Neuronal stem cell (in vitro differentiated cells): ENCODE data around the gene GRM8.

ENCODE experiments used
- DNase-seq: peaks from one replicate; pipeline ENCODE4 v3.0.0-alpha.2; 2013; ENCODE audit warnings: low spot score
- H2AFZ ChIP-seq: one replicate; pipeline ENCODE4 v1.6.1; 2013; ENCODE audit warnings: mild to moderate bottlenecking, low read length, inconsistent platforms
- H2AK5ac ChIP-seq: 2 replicates; pipeline ENCODE4 v1.6.1; 2013; ENCODE audit warnings: low read depth, mild to moderate bottlenecking, inconsistent platforms, low read length, moderate library complexity, mixed read lengths
- H2BK120ac ChIP-seq: 2 replicates; pipeline ENCODE4 v1.6.1; 2013; ENCODE audit warnings: low read depth, mild to moderate bottlenecking, inconsistent platforms, low read length, moderate library complexity, mixed read lengths
- H2BK12ac ChIP-seq: one replicate; pipeline ENCODE4 v1.6.1; 2013; ENCODE audit warnings: low read length, inconsistent platforms
- H2BK15ac ChIP-seq: 2 replicates; pipeline ENCODE4 v1.6.1; 2013; ENCODE audit warnings: mild to moderate bottlenecking, low read length, inconsistent platforms, mixed read lengths
- H2BK5ac ChIP-seq: one replicate; pipeline ENCODE4 v1.6.1; 2013; ENCODE audit warnings: inconsistent platforms, mild to moderate bottlenecking, low read length, moderate library complexity
- H3K14ac ChIP-seq: one replicate; pipeline ENCODE4 v1.6.1; 2013; ENCODE audit warnings: low read length, inconsistent platforms
- H3K18ac ChIP-seq: 2 replicates; pipeline ENCODE4 v1.6.1; 2013; ENCODE audit warnings: low read length, inconsistent platforms
- H3K23ac ChIP-seq: 2 replicates; pipeline ENCODE4 v1.6.1; 2013; ENCODE audit warnings: low read depth, mild to moderate bottlenecking, mixed read lengths, low read length, inconsistent platforms; ENCODE audit not compliant: poor library complexity
- H3K27ac ChIP-seq: replicated peaks from 3 replicates; pipeline ENCODE4 v1.5.1; 2013; ENCODE audit warnings: low read length, inconsistent platforms
- H3K27me3 ChIP-seq, 3 experiments: 2 replicates each; pipeline ENCODE4 v1.6.1; 2013; ENCODE audit warnings: low read length in 3 of 3, mild to moderate bottlenecking in 2 of 3, inconsistent platforms in 1 of 3, low read depth in 1 of 3, mixed read lengths in 1 of 3, moderate library complexity in 1 of 3; ENCODE audit not compliant: control insufficient read depth in 3 of 3, insufficient read depth in 3 of 3
- H3K36me3 ChIP-seq, 2 donors: replicated peaks in 1 of 2; 2 replicates each; pipeline ENCODE4 v1.6.1; 2013; ENCODE audit warnings: low read length in 2 of 2; ENCODE audit not compliant: control insufficient read depth in 2 of 2, insufficient read depth in 2 of 2
- H3K4ac ChIP-seq: 2 replicates; pipeline ENCODE4 v1.6.1; 2013; ENCODE audit warnings: inconsistent platforms, mild to moderate bottlenecking, low read length, moderate library complexity
- H3K4me1 ChIP-seq, 2 donors: 1 replicate in 1 of 2; 2 replicates in 1 of 2; pipeline ENCODE4 v1.6.1; 2013; ENCODE audit warnings: low read length in 2 of 2, low read depth in 1 of 2; ENCODE audit not compliant: control insufficient read depth in 2 of 2, insufficient read depth in 1 of 2
- H3K4me2 ChIP-seq: one replicate; pipeline ENCODE4 v1.6.1; 2013; ENCODE audit warnings: mild to moderate bottlenecking, low read length, inconsistent platforms; ENCODE audit not compliant: insufficient read depth, poor library complexity, severe bottlenecking
- H3K4me3 ChIP-seq, 2 donors: 2 replicates each; pipeline ENCODE4 v1.5.1; 2013; ENCODE audit warnings: low read length in 2 of 2, mild to moderate bottlenecking in 2 of 2, inconsistent platforms in 1 of 2, moderate library complexity in 1 of 2
- H3K79me1 ChIP-seq: one replicate; pipeline ENCODE4 v1.6.1; 2013; ENCODE audit warnings: low read depth, mild to moderate bottlenecking, inconsistent platforms, low read length, moderate library complexity
- H3K9ac ChIP-seq: one replicate; pipeline ENCODE4 v1.6.1; 2013; ENCODE audit warnings: mild to moderate bottlenecking, low read depth, low read length, inconsistent platforms; ENCODE audit not compliant: poor library complexity
- H3K9me3 ChIP-seq, 2 donors: replicated peaks in 1 of 2; 2 replicates each; pipeline versions ENCODE3 to v1.6.1; 2013; ENCODE audit warnings: low read length in 2 of 2, mild to moderate bottlenecking in 2 of 2, inconsistent platforms in 1 of 2, low read depth in 1 of 2, mixed read lengths in 1 of 2, moderate library complexity in 1 of 2; ENCODE audit not compliant: control insufficient read depth in 2 of 2, insufficient read depth in 1 of 2
- H4K8ac ChIP-seq: one replicate; pipeline ENCODE4 v1.6.1; 2013; ENCODE audit warnings: low read depth, mild to moderate bottlenecking, inconsistent platforms, low read length, moderate library complexity
- H4K91ac ChIP-seq: one replicate; pipeline ENCODE4 v1.6.1; 2013; ENCODE audit warnings: low read length, low read depth, mild to moderate bottlenecking, inconsistent platforms; ENCODE audit not compliant: poor library complexity
- WGBS, 2 donors: extraction: QIAGEN DNeasy Blood & Tissue Kit; methylation state at CpG; one replicate each; pipeline ENCODE4 v1.1.7; 2013; ENCODE audit warnings: missing lambda C conversion rate in 2 of 2, mixed read lengths in 1 of 2; ENCODE audit not compliant: insufficient read length in 2 of 2, insufficient replicate concordance in 1 of 2; ENCODE audit errors: extremely low coverage in 2 of 2; 5-methylcytosine and 5-hydroxymethylcytosine counted together

GRM8 gene

DNA sequence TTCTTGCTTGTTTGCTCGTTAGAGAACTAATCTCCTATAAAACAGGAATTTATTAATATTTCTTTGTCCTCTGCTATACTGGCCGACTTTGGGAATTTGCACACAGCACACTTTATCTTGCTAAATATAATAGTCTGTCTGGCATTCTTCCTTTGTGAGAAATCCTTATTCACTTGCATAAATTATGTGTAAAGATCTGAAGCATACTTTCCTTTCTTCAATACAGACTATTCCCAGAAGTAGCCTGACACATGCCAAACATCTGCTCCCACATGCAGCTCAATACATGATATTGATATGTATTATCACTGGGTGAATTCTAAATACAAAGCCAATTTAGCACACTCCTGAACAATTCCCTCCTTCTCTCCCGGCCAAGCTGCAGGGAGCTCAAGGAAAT lies 273.9 kb downstream of the GRM8 start:
- Histone ChIP-seq H4K91ac (no peak overlapping the region), H3K4me2 (no peak overlapping the region), H3K4me1 (no peaks in the 10 kb centered on the region), H2BK12ac (no peak overlapping the region), H3K23ac (no peak overlapping the region), H3K14ac (no peak overlapping the region), H2BK5ac (no peak overlapping the region), H3K79me1 (no peaks in the 10 kb centered on the region), H2BK15ac (no peak overlapping the region), H2AFZ (no peak overlapping the region), H3K9me3 (no peaks in the 10 kb centered on the region), H4K8ac (no peak overlapping the region), H3K36me3 (no peaks in the 10 kb centered on the region), H2AK5ac (no peak overlapping the region), H3K18ac (no peak overlapping the region), H3K9ac (no peak overlapping the region), H3K4me3 (no peak overlapping the region), H3K27ac (no peak overlapping the region), H2BK120ac (no peak overlapping the region), H3K4ac (no peak overlapping the region), H3K27me3 (no peaks in the 10 kb centered on the region)
- WGBS, 2 donors: no CpG with 5 or more reads among the region's 3 CpGs
- DNase-seq: no peak

DNA sequence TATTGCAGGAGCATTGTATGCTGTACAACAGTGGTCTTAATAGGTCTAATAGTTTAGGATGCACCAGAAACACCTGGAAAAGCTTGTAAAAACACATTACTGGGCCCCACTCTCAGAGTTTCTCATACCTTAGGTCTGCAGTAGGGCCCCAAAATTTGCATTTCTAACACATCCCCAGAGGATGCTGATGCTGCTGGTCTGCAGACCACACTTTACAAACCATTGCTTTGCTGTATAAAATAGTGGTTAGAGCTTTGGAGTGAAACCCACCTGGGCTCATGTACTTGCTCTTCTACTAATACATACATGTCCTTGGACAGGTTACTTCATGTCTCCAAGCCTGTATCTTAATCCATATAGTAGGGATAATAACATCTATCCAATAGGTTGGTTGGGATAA lies 279.7 kb downstream of the GRM8 start:
- H2BK120ac ChIP-seq: no peak overlapping the region
- no peak overlapping the region for H3K4ac ChIP-seq
- H3K23ac ChIP-seq: no peak overlapping the region
- H3K4me2 ChIP-seq: no peak overlapping the region
- H3K18ac ChIP-seq: no peak overlapping the region
- no peak overlapping the region for H3K9ac ChIP-seq
- H4K8ac ChIP-seq: no peak overlapping the region
- H2AFZ ChIP-seq: no peak overlapping the region
- no peaks in the 10 kb centered on the region for H3K79me1 ChIP-seq
- no peaks in the 10 kb centered on the region for H3K9me3 ChIP-seq
- H3K14ac ChIP-seq: no peak overlapping the region
- no peak overlapping the region for H2BK5ac ChIP-seq
- H3K27ac ChIP-seq: no peak overlapping the region
- H2BK15ac ChIP-seq: no peak overlapping the region
- H3K4me3 ChIP-seq: no peak overlapping the region
- H2AK5ac ChIP-seq: no peak overlapping the region
- peaks cover 0 to 3% of the 10 kb centered on the region in 2 donors for H3K4me1 ChIP-seq
- no peak for DNase-seq
- H2BK12ac ChIP-seq: no peak overlapping the region
- H4K91ac ChIP-seq: no peak overlapping the region
- H3K36me3 ChIP-seq: no peaks in the 10 kb centered on the region
- no peaks in the 10 kb centered on the region for H3K27me3 ChIP-seq

DNA sequence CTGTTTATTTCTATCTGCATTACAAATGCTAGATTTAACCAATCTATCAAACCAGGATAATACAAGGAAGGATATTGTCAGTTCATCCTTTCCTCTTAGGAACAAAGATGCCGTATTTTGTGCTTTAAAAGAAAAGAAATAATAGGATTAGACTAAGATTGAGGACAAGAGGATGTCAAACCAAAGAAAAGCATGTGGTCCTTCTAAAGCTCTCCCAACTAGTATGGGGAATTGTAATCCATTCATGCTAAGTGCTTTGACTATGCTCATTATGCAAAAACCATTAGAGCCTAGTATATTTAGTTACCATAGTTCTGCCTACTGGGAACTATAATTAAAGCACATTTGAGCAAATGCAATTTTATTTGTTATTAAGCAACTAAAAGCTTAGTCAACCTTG lies 280.2 kb downstream of the GRM8 start:
- no peak overlapping the region for H2AFZ ChIP-seq
- no peaks in the 10 kb centered on the region for H3K36me3 ChIP-seq
- no peak overlapping the region for H2AK5ac ChIP-seq
- DNase-seq: no peak
- no peak overlapping the region for H4K91ac ChIP-seq
- H3K9ac ChIP-seq: no peak overlapping the region
- H2BK15ac ChIP-seq: no peak overlapping the region
- H3K79me1 ChIP-seq: no peaks in the 10 kb centered on the region
- H3K27ac ChIP-seq: no peak overlapping the region
- no peak overlapping the region for H2BK5ac ChIP-seq
- no peak overlapping the region for H2BK120ac ChIP-seq
- H3K27me3 ChIP-seq: no peaks in the 10 kb centered on the region
- no peak overlapping the region for H2BK12ac ChIP-seq
- H3K9me3 ChIP-seq: no peaks in the 10 kb centered on the region
- H3K23ac ChIP-seq: no peak overlapping the region
- H3K4me1 ChIP-seq: peaks cover 0 to 3% of the 10 kb centered on the region in 2 donors
- H3K4me3 ChIP-seq: no peak overlapping the region
- H3K14ac ChIP-seq: no peak overlapping the region
- no peak overlapping the region for H3K4ac ChIP-seq
- no CpG with 5 or more reads among the region's 1 CpG for WGBS, 2 donors
- no peak overlapping the region for H4K8ac ChIP-seq
- H3K4me2 ChIP-seq: no peak overlapping the region
- no peak overlapping the region for H3K18ac ChIP-seq

DNA sequence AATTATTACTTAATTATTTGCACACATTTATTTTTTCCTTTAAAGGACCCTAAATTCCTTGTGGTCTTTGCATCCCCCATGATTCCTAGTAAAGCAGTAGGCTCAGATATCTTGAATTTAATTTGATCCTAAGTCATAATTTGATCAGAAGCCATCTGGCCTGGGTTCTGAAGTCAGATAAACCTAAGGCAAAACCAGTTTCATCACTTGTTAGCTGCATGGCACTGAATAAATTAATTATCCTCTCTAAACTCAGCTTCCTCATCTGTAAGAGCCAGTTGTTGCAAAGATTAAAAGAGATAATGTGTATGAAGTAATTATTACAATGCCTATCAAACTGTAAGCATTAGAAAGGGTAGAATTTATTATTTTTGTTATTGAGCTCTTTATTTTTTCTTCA lies 293.1 kb downstream of the GRM8 start:
- Histone ChIP-seq H3K79me1 (peaks cover 3% of the 10 kb centered on the region), H3K4ac (no peak overlapping the region)

More for the DNA sequence above, 293.1 kb downstream of the GRM8 start:
- H3K9me3 ChIP-seq: peaks cover 0 to 2% of the 10 kb centered on the region in 2 donors
- H3K4me3 ChIP-seq: no peak overlapping the region
- H3K18ac ChIP-seq: no peak overlapping the region
- no peaks in the 10 kb centered on the region for H3K27me3 ChIP-seq
- no peaks in the 10 kb centered on the region for H3K4me1 ChIP-seq
- DNase-seq: no peak
- no peak overlapping the region for H2AFZ ChIP-seq
- H4K91ac ChIP-seq: no peak overlapping the region
- H3K4me2 ChIP-seq: no peak overlapping the region
- no peak overlapping the region for H3K27ac ChIP-seq
- H2BK12ac ChIP-seq: no peak overlapping the region
- no peak overlapping the region for H2BK120ac ChIP-seq
- no peak overlapping the region for H3K23ac ChIP-seq
- H2BK15ac ChIP-seq: no peak overlapping the region
- no peak overlapping the region for H2BK5ac ChIP-seq
- H4K8ac ChIP-seq: no peak overlapping the region
- H3K36me3 ChIP-seq: no peaks in the 10 kb centered on the region
- no peak overlapping the region for H3K9ac ChIP-seq
- no peak overlapping the region for H2AK5ac ChIP-seq
- H3K14ac ChIP-seq: no peak overlapping the region
